GM12801 (cell line): ENCODE results near the gene MYO1G.

Experiments used
- TF ChIP-seq, protein P1 (sequence below): IDR thresholded peaks from one replicate; pipeline ENCODE4 v1.5.1; 2011; ENCODE audit warnings: control low read depth; ENCODE audit not compliant: insufficient read length; ENCODE audit errors: extremely low read depth

Gene MYO1G

DNA sequence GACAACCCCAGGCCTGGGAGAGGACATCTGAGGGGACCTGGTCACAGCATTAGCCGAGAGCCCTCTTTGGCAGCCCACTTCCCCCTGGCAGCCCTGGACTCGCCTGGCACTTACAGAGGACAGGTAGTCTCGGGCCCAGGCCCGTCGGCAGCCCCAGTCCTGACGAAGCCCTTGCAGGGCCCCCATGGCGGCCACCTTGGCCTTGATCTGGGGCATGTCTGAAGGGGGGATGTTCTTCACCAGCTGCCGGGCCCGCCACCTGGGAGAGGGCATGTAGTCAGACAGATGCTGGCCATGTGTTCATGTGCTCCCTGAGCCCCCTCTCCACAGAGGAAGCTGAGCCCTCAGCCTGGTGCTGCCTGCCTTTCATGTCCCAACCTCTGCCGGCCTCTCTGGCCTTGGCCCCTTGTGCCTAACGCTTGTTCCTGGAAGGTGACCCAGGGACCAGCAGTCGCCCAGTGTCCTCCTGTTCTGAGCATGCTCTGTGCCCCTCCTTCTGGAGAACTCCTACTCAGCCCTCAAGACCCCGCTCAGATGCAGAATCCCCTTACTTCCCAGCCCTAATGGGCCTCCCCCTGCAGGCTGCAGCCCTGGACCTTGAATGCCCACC, 13.9 kb downstream of the MYO1G start:
- TF ChIP-seq, protein P1, sequence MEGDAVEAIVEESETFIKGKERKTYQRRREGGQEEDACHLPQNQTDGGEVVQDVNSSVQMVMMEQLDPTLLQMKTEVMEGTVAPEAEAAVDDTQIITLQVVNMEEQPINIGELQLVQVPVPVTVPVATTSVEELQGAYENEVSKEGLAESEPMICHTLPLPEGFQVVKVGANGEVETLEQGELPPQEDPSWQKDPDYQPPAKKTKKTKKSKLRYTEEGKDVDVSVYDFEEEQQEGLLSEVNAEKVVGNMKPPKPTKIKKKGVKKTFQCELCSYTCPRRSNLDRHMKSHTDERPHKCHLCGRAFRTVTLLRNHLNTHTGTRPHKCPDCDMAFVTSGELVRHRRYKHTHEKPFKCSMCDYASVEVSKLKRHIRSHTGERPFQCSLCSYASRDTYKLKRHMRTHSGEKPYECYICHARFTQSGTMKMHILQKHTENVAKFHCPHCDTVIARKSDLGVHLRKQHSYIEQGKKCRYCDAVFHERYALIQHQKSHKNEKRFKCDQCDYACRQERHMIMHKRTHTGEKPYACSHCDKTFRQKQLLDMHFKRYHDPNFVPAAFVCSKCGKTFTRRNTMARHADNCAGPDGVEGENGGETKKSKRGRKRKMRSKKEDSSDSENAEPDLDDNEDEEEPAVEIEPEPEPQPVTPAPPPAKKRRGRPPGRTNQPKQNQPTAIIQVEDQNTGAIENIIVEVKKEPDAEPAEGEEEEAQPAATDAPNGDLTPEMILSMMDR: no peak

DNA sequence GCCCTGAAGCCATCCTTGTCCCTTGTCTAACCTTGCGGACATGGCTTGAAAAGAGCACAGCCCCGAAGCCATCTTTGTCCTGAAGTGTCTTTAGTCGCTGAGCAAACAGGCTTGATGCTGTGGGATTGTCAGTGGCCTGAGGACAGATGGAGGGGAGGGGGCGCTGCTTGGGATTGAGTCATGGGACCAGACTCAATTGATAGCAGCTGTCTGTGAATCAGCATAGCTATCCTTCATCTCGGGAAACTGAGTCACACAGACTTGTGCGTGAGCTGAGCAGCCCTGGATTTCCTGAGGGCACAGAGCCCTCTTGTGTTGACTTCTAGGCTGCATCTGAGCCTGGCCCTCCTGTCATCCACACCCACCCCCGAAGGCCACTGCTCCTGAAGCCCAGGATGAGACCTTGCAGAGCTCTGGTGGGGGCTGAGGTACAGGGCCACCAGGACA, 14.4 kb downstream of the MYO1G start:
- TF ChIP-seq, protein P1: no peak

DNA sequence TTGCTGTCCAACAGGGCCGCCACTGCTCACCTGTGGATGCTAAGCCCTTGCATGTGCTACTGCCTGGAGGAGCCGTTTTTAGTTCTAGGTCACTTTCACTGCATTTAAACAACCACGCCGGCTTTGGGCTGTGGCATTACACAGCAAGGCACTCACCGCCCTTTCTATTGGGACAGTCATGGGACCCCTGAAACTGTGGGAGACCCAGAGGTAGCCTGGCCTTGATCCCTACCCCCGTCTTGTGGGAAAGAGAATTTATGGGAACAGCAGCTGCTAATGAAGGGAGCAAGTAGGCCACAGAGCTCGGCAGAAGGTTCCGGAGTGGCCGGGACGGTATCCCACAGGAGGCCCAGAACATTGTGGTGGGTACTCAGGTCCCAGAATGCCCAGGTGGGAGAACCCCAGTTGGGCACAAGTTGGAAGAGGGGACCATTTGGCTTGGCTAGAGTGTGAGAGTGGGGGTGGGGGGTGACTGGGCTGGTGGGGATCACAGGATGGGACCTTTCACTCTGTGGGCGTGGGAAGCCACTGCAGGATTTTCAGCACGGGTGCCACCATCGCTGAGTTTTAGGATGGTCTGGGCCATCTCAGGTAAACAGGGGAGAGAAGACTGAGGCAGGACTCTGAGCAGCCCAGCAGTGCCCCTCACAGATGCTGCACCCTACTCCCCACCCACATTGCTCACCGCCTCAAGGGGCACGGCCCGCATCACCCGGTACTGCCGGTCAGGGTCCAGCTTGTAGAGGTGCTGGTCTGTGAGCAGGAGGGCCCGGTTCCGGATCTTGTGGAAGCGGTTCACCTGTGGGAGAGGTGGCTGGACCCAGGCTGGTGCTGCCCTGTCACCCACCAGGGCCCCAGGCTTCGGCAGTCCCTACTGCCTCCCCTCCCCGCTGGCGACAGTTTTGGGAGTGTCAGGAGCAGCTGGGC, 15.2 kb downstream of the MYO1G start:
- TF ChIP-seq, protein P1: no peak

DNA sequence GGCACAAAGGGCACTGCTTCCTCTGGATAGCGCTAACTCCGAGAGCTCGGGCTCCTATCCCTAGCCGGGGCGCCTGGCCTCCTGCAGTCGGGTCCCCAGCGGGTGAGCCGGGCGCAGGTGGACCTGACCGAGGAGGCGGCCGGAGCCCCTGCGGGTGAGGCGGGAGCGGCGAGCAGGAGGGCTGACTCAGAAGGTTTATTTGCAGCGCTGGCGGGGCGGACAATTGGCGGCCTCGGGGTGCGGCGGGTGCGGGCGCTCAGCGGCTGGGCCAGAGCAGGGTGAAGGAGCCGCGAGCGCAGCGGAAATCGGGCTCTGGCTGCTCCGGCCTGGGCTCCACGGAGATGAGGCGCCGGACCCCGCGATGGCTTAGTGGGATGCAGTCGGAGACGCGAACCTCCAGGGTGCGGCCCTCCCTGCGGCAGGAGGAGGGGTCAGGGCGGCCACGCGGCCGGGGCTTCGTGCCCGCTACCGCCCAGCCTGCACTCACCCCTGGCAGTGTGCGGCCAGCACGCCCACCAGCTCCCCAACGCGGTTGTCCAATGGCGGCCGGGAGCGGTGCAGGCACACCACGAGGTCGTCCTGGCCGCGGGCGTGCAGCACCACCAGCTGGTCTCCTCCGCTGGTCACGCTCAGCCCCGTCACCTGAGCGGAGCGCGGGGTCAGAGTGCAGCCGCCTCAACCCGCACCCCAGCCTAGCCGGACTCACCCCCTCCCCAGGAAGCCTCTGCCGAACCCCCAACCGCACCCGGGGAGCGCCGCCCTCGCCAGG, 16.1 kb downstream of the MYO1G start:
- TF ChIP-seq, protein P1: no peak

DNA sequence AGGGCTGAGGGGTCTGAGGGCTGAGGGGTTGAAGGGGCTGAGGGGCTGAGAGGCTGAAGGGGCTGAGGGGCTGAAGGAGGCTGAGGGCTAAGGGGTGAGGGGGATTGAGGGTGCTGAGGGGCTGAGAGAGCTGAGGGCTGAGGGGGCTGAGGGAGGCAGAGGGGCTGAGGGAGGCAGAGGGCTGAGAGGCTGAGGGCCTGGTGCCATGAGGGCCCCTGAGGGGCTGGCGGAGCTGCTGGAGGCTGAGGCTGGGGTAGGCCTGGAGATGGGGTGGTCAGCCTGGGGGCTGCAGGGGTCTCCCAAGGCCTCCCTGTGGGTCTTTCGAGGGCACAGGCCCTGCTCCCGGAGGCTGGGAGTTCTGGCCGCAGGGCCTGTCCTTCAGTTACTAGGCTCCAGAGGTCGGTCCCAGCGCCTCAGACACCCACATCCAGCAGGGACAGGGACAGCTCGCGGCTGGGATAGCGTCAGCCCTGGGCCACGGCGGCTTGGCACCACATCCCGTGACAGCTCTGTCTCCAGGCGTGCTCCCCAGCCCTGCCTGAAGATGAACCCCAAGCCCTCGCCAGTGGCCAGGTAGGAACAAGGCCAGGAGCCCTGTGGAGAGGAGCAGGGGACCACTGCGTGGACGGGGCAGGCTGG, 16.9 kb downstream of the MYO1G start:
- TF ChIP-seq, protein P1: no peak

DNA sequence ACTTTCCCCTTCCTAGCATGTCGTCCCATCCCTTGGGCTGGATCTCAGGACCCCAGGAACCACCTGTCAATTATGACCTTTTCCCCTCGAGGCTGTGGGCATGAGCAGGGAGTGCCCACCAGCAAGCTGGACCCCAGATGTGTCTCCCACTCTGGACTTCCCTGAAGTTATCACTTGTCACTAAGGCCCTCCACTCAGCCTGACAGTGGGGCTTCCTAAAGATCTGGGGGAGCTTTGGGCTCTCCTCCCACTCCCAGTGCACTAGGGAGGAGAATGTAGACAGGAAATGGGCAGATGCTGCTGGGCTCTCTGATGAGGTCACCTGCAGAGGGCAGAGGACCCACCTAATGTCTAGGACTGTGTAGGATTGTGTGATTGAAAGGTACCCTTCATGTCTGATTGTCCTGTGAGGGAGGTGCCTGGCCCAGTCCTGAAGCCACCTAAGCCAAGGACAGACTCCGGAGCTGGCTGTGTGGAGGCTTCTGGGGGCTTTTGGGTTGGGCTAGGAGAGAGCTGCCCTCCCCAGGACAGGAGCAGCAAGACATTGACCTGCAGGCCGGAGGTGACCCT, 18.7 kb downstream of the MYO1G start:
- TF ChIP-seq, protein P1: no peak
